GM12878 (cell line): ENCODE measurements around the gene HERPUD1. TPM values are rescaled to one million over a fixed set of nuclear protein-coding genes. Genes with fewer than 3 reads are reported as not detected.

Experiments used
- IKZF1 ChIP-seq: fragments of 450-650 bp; conservative IDR thresholded peaks from 2 replicates; pipeline ENCODE4 v1.6.1; 2017; ENCODE audit warnings: antibody characterized with exemption, mild to moderate bottlenecking
- IKZF2 ChIP-seq, 2 experiments: fragments of 450-650 bp; IDR thresholded peaks; 2 replicates each; pipeline ENCODE4 v1.6.1; 2017; ENCODE audit warnings: mild to moderate bottlenecking in 2 of 2, moderate library complexity in 2 of 2
- JUND ChIP-seq: IDR thresholded peaks from 2 replicates; pipeline ENCODE4 v1.6.1; 2012; ENCODE audit warnings: low read depth, mild to moderate bottlenecking, low read length, improper control_type of control experiment, moderate library complexity
- MYB ChIP-seq: fragments of 150-350 bp; IDR thresholded peaks from 2 replicates; pipeline ENCODE4 v1.6.1; 2014; ENCODE audit warnings: mild to moderate bottlenecking, low read depth, low read length, borderline replicate concordance
- SIN3A ChIP-seq: IDR thresholded peaks from 2 replicates; pipeline ENCODE4 v1.6.1; 2012; ENCODE audit warnings: low read depth, low read length, improper control_type of control experiment
- TARDBP ChIP-seq: IDR thresholded peaks from 2 replicates; pipeline ENCODE4 v1.6.1; 2016; ENCODE audit warnings: borderline replicate concordance
- TCF3 ChIP-seq: IDR thresholded peaks from 2 replicates; pipeline ENCODE4 v1.6.1; 2012; ENCODE audit warnings: low read depth, mild to moderate bottlenecking, low read length, borderline replicate concordance; ENCODE audit not compliant: insufficient read depth
- ZNF217 ChIP-seq: fragments of 450-650 bp; IDR thresholded peaks from 2 replicates; pipeline ENCODE4 v1.6.1; 2017; ENCODE audit warnings: antibody characterized with exemption, mild to moderate bottlenecking
- polyA plus RNA-seq, 11 experiments: library from polyadenylated mRNA; depleted of rRNA in 4 of 11; unstranded in 6 of 11; stranded (reverse) in 5 of 11; fragments of >200 nt; fragmentation: Nextera tagmentation in 4 of 11; fragmentation: Illumina TruSeq in 1 of 11; extraction: Ambion mirVana in 4 of 11; extraction: Trizol in 1 of 11; gene quantifications; 1 replicate in 1 of 11; 2 replicates in 10 of 11; pipeline versions ENCODE4 v1.2.1 to v1.2.3, GENCODE V29; 2011 to 2016; ENCODE audit warnings: inconsistent platforms in 2 of 11, missing spikeins in 2 of 11, low read depth in 1 of 11
- total RNA-seq, 4 experiments: library from RNA; depleted of rRNA in 3 of 4; stranded (reverse); fragments of >200 nt in 3 of 4; fragmentation: Illumina TruSeq in 1 of 4; extraction: Trizol in 1 of 4; gene quantifications; 2 replicates each; pipeline versions ENCODE4 v1.2.1 to v1.2.3, GENCODE V29; 2013 to 2021
- TF ChIP-seq, protein P1 (sequence below): fragments of 450-650 bp; conservative IDR thresholded peaks from 2 replicates; pipeline ENCODE4 v1.6.1; 2017; ENCODE audit warnings: mild to moderate bottlenecking, moderate library complexity
- TF ChIP-seq, protein P2 (sequence below): IDR thresholded peaks from 2 replicates; pipeline ENCODE4 v1.6.1; 2012; ENCODE audit warnings: low read length, inconsistent platforms
- TF ChIP-seq, protein P3 (sequence below): IDR thresholded peaks from 2 replicates; pipeline ENCODE4 v1.6.1; 2011; ENCODE audit warnings: mild to moderate bottlenecking, low read depth, low read length, moderate library complexity; ENCODE audit not compliant: insufficient replicate concordance
- TF ChIP-seq, protein P4 (sequence below): fragments of 450-650 bp; IDR thresholded peaks from 2 replicates; pipeline ENCODE4 v1.6.1; 2017; ENCODE audit warnings: mild to moderate bottlenecking, moderate library complexity
- TF ChIP-seq, protein P5 (sequence below): fragments of 450-650 bp; IDR thresholded peaks from 2 replicates; pipeline ENCODE4 v1.6.1; 2016; ENCODE audit warnings: mild to moderate bottlenecking
- TF ChIP-seq, protein P6 (sequence below): fragments of 150-350 bp; IDR thresholded peaks from 2 replicates; pipeline ENCODE4 v1.6.1; 2016; ENCODE audit warnings: low read depth, low read length

The HERPUD1 gene
- total and polyA plus RNA-seq, 10 of the 15 experiments (the other 5 are each of a cell fraction or from before 2014, with no cell fraction given) = 32.6 to 212 (median 122) TPM

DNA sequence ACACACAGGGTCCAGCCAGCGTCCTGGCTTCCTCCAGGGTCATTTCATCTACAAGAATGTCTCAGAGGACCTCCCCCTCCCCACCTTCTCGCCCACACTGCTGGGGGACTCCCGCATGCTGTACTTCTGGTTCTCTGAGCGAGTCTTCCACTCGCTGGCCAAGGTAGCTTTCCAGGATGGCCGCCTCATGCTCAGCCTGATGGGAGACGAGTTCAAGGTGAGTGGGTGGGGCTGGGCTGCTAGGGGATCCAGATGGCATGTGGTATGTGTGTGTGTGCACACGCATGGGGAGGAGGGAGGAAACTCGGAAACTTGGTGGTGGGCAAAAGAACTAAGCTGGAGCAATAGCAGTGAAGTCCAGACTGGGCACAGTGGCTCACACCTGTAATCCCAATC, 41.4 kb downstream of the HERPUD1 start (continued):
- TF ChIP-seq, protein P1, sequence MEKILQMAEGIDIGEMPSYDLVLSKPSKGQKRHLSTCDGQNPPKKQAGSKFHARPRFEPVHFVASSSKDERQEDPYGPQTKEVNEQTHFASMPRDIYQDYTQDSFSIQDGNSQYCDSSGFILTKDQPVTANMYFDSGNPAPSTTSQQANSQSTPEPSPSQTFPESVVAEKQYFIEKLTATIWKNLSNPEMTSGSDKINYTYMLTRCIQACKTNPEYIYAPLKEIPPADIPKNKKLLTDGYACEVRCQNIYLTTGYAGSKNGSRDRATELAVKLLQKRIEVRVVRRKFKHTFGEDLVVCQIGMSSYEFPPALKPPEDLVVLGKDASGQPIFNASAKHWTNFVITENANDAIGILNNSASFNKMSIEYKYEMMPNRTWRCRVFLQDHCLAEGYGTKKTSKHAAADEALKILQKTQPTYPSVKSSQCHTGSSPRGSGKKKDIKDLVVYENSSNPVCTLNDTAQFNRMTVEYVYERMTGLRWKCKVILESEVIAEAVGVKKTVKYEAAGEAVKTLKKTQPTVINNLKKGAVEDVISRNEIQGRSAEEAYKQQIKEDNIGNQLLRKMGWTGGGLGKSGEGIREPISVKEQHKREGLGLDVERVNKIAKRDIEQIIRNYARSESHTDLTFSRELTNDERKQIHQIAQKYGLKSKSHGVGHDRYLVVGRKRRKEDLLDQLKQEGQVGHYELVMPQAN = no peak
- TF ChIP-seq JUND (no peak), IKZF2 (IDR thresholded peaks at IDR 0.05) (no peak), TARDBP (no peak), TCF3 (no peak), IKZF1 (peak; percentile 49; the same call in 1 of the 2 replicates), SIN3A (no peak), MYB (no peak), ZNF217 (0 out of 2 replicates have a peak, but pooled peaks have one; percentile 29)
- TF ChIP-seq, protein P2, sequence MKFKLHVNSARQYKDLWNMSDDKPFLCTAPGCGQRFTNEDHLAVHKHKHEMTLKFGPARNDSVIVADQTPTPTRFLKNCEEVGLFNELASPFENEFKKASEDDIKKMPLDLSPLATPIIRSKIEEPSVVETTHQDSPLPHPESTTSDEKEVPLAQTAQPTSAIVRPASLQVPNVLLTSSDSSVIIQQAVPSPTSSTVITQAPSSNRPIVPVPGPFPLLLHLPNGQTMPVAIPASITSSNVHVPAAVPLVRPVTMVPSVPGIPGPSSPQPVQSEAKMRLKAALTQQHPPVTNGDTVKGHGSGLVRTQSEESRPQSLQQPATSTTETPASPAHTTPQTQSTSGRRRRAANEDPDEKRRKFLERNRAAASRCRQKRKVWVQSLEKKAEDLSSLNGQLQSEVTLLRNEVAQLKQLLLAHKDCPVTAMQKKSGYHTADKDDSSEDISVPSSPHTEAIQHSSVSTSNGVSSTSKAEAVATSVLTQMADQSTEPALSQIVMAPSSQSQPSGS = no peak
- TF ChIP-seq, protein P3, sequence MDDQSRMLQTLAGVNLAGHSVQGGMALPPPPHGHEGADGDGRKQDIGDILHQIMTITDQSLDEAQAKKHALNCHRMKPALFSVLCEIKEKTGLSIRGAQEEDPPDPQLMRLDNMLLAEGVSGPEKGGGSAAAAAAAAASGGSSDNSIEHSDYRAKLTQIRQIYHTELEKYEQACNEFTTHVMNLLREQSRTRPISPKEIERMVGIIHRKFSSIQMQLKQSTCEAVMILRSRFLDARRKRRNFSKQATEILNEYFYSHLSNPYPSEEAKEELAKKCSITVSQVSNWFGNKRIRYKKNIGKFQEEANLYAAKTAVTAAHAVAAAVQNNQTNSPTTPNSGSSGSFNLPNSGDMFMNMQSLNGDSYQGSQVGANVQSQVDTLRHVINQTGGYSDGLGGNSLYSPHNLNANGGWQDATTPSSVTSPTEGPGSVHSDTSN = no peak
- TF ChIP-seq, protein P4, sequence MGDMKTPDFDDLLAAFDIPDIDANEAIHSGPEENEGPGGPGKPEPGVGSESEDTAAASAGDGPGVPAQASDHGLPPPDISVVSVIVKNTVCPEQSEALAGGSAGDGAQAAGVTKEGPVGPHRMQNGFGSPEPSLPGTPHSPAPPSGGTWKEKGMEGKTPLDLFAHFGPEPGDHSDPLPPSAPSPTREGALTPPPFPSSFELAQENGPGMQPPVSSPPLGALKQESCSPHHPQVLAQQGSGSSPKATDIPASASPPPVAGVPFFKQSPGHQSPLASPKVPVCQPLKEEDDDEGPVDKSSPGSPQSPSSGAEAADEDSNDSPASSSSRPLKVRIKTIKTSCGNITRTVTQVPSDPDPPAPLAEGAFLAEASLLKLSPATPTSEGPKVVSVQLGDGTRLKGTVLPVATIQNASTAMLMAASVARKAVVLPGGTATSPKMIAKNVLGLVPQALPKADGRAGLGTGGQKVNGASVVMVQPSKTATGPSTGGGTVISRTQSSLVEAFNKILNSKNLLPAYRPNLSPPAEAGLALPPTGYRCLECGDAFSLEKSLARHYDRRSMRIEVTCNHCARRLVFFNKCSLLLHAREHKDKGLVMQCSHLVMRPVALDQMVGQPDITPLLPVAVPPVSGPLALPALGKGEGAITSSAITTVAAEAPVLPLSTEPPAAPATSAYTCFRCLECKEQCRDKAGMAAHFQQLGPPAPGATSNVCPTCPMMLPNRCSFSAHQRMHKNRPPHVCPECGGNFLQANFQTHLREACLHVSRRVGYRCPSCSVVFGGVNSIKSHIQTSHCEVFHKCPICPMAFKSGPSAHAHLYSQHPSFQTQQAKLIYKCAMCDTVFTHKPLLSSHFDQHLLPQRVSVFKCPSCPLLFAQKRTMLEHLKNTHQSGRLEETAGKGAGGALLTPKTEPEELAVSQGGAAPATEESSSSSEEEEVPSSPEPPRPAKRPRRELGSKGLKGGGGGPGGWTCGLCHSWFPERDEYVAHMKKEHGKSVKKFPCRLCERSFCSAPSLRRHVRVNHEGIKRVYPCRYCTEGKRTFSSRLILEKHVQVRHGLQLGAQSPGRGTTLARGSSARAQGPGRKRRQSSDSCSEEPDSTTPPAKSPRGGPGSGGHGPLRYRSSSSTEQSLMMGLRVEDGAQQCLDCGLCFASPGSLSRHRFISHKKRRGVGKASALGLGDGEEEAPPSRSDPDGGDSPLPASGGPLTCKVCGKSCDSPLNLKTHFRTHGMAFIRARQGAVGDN = 0 out of 2 replicates have a peak, but pooled peaks have one; percentile 5
- TF ChIP-seq, protein P5, sequence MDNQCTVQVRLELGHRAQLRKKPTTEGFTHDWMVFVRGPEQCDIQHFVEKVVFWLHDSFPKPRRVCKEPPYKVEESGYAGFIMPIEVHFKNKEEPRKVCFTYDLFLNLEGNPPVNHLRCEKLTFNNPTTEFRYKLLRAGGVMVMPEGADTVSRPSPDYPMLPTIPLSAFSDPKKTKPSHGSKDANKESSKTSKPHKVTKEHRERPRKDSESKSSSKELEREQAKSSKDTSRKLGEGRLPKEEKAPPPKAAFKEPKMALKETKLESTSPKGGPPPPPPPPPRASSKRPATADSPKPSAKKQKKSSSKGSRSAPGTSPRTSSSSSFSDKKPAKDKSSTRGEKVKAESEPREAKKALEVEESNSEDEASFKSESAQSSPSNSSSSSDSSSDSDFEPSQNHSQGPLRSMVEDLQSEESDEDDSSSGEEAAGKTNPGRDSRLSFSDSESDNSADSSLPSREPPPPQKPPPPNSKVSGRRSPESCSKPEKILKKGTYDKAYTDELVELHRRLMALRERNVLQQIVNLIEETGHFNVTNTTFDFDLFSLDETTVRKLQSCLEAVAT = peak; percentile 64; the same call in 1 of the 2 replicates
- TF ChIP-seq, protein P6, sequence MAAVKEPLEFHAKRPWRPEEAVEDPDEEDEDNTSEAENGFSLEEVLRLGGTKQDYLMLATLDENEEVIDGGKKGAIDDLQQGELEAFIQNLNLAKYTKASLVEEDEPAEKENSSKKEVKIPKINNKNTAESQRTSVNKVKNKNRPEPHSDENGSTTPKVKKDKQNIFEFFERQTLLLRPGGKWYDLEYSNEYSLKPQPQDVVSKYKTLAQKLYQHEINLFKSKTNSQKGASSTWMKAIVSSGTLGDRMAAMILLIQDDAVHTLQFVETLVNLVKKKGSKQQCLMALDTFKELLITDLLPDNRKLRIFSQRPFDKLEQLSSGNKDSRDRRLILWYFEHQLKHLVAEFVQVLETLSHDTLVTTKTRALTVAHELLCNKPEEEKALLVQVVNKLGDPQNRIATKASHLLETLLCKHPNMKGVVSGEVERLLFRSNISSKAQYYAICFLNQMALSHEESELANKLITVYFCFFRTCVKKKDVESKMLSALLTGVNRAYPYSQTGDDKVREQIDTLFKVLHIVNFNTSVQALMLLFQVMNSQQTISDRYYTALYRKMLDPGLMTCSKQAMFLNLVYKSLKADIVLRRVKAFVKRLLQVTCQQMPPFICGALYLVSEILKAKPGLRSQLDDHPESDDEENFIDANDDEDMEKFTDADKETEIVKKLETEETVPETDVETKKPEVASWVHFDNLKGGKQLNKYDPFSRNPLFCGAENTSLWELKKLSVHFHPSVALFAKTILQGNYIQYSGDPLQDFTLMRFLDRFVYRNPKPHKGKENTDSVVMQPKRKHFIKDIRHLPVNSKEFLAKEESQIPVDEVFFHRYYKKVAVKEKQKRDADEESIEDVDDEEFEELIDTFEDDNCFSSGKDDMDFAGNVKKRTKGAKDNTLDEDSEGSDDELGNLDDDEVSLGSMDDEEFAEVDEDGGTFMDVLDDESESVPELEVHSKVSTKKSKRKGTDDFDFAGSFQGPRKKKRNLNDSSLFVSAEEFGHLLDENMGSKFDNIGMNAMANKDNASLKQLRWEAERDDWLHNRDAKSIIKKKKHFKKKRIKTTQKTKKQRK = no peak
